H1 (cell line): ENCODE results near the gene ANKRD31. TPM values are rescaled to one million over a fixed set of nuclear protein-coding genes. Genes with fewer than 3 reads are reported as not detected.

Experiments
- CTCF ChIA-PET: fragments of 300-600 bp; sonication (Branson Sonifier 250); formaldehyde crosslinking; loops from one replicate; lab custom pipeline; 2021; ENCODE audit not compliant: partially characterized antibody; lab: Charles Lee
- POLR2A ChIA-PET: fragments of 300-600 bp; sonication (Branson Sonifier 250); formaldehyde crosslinking; loops from one replicate; lab custom pipeline; 2021; ENCODE audit warnings: inconsistent platforms; ENCODE audit not compliant: partially characterized antibody; lab: Charles Lee
- DNase-seq, 2 experiments: peaks; one replicate each; pipeline versions ENCODE4 v3.0.0 to v3.0.0-alpha.2; 2010 to 2022; ENCODE audit warnings: low spot score in 2 of 2, low read depth in 1 of 2, mixed read lengths in 1 of 2
- FAIRE-seq: peaks from 2 replicates; lab custom pipeline; 2011; peaks lifted over from hg19 to GRCh38; lab: Jason Lieb, UNC
- H2AFZ ChIP-seq: 2 replicates; pipeline ENCODE4 v1.8.1; 2012; ENCODE audit warnings: low read length, inconsistent platforms
- H2AK5ac ChIP-seq: 2 replicates; pipeline ENCODE4 v1.6.1; 2013; ENCODE audit warnings: low read depth, low read length
- H2BK120ac ChIP-seq: replicated peaks from 2 replicates; pipeline ENCODE3; 2013; ENCODE audit warnings: low read depth, low read length, inconsistent platforms
- H2BK12ac ChIP-seq: 2 replicates; pipeline ENCODE4 v1.6.1; 2013; ENCODE audit warnings: low read depth, low read length
- H2BK15ac ChIP-seq: 2 replicates; pipeline ENCODE4 v1.6.1; 2013; ENCODE audit warnings: low read length
- H2BK20ac ChIP-seq: 2 replicates; pipeline ENCODE4 v1.6.1; 2013; ENCODE audit warnings: low read length
- H2BK5ac ChIP-seq: 2 replicates; pipeline ENCODE4 v1.6.1; 2013; ENCODE audit warnings: low read depth, low read length
- H3K14ac ChIP-seq: 2 replicates; pipeline ENCODE4 v1.6.1; 2013; ENCODE audit warnings: inconsistent platforms; ENCODE audit not compliant: insufficient read length
- H3K18ac ChIP-seq: 2 replicates; pipeline ENCODE4 v1.6.1; 2013; ENCODE audit warnings: low read length; ENCODE audit errors: extremely low read depth
- H3K23ac ChIP-seq: 2 replicates; pipeline ENCODE4 v1.6.1; 2013; ENCODE audit warnings: inconsistent platforms; ENCODE audit not compliant: insufficient read length
- H3K23me2 ChIP-seq: 2 replicates; pipeline ENCODE4 v1.6.1; 2013; ENCODE audit warnings: low read depth, low read length
- H3K27ac ChIP-seq: 2 replicates; pipeline ENCODE4 v1.6.1; 2011; ENCODE audit warnings: low read depth, low read length, inconsistent platforms
- H3K27me3 ChIP-seq, 4 experiments: replicated peaks in 1 of 4; 1 replicate in 1 of 4; 2 replicates in 3 of 4; pipeline versions ENCODE4 v1.6.1 to v1.8.1; 2011 to 2013; ENCODE audit warnings: low read length in 3 of 4, mild to moderate bottlenecking in 3 of 4, inconsistent platforms in 2 of 4, mixed read lengths in 2 of 4, moderate library complexity in 1 of 4; ENCODE audit not compliant: control insufficient read depth in 3 of 4, insufficient read depth in 3 of 4; ENCODE audit errors: extremely low read depth in 1 of 4
- H3K36me3 ChIP-seq, 4 experiments: 2 replicates each; pipeline versions ENCODE4 v1.6.1 to v1.8.1; 2011 to 2013; ENCODE audit warnings: mild to moderate bottlenecking in 4 of 4, low read length in 3 of 4, moderate library complexity in 2 of 4, control low read depth in 1 of 4, inconsistent platforms in 1 of 4; ENCODE audit not compliant: insufficient read depth in 4 of 4, control insufficient read depth in 2 of 4
- H3K4ac ChIP-seq: replicated peaks from 2 replicates; pipeline ENCODE3; 2013; ENCODE audit warnings: low read length, low read depth, mixed read lengths, inconsistent platforms; ENCODE audit not compliant: insufficient read length
- H3K4me1 ChIP-seq, 4 experiments: replicated peaks in 1 of 4; 1 replicate in 1 of 4; 2 replicates in 3 of 4; pipeline versions ENCODE4 v1.6.1 to v1.8.1; 2011 to 2013; ENCODE audit warnings: low read length in 3 of 4, inconsistent platforms in 2 of 4, mixed read lengths in 1 of 4; ENCODE audit not compliant: insufficient read depth in 4 of 4, control insufficient read depth in 3 of 4
- H3K4me2 ChIP-seq, 2 experiments: 2 replicates each; pipeline versions ENCODE4 v1.6.1 to v1.8.1; 2011 to 2013; ENCODE audit warnings: low read depth in 2 of 2, low read length in 2 of 2, control low read depth in 1 of 2, inconsistent platforms in 1 of 2, mild to moderate bottlenecking in 1 of 2; ENCODE audit not compliant: insufficient read depth in 1 of 2
- H3K4me3 ChIP-seq, 4 experiments: fragments of 200-600, 300-600 bp in 1 of 4; sonication (generic), shearing (Covaris generic), sonication (Bioruptor Twin) in 1 of 4; 2 replicates each; pipeline versions ENCODE4 v1.5.1 to v1.8.1; 2011 to 2016; ENCODE audit warnings: low read length in 4 of 4, low read depth in 3 of 4, control low read depth in 2 of 4, inconsistent platforms in 2 of 4, mild to moderate bottlenecking in 2 of 4, mixed read lengths in 1 of 4, moderate library complexity in 1 of 4; ENCODE audit not compliant: insufficient read depth in 2 of 4; ENCODE audit errors: extremely low read depth in 1 of 4
- H3K56ac ChIP-seq: replicated peaks from 2 replicates; pipeline ENCODE3; 2013; ENCODE audit warnings: low read depth, mild to moderate bottlenecking, mixed read lengths, low read length, inconsistent platforms; ENCODE audit not compliant: insufficient read length
- H3K79me1 ChIP-seq: 2 replicates; pipeline ENCODE4 v1.6.1; 2013; ENCODE audit warnings: low read depth, low read length, control low read depth
- H3K79me2 ChIP-seq, 2 experiments: 2 replicates each; pipeline versions ENCODE4 v1.6.1 to v1.8.1; 2012 to 2013; ENCODE audit warnings: low read length in 2 of 2, mild to moderate bottlenecking in 2 of 2, inconsistent platforms in 1 of 2; ENCODE audit not compliant: insufficient read depth in 2 of 2, control insufficient read depth in 1 of 2
- H3K9ac ChIP-seq, 4 experiments: replicated peaks in 1 of 4; 1 replicate in 1 of 4; 2 replicates in 3 of 4; pipeline versions ENCODE4 v1.6.1 to v1.8.1; 2011 to 2013; ENCODE audit warnings: low read depth in 3 of 4, low read length in 3 of 4, control low read depth in 2 of 4, mild to moderate bottlenecking in 2 of 4, moderate library complexity in 2 of 4, inconsistent platforms in 1 of 4; ENCODE audit errors: extremely low read depth in 1 of 4
- H3K9me3 ChIP-seq, 2 experiments: 2 replicates each; pipeline versions ENCODE4 v1.6.1 to v1.8.1; 2012 to 2013; ENCODE audit warnings: mild to moderate bottlenecking in 2 of 2, moderate library complexity in 2 of 2, control low read depth in 1 of 2, inconsistent platforms in 1 of 2, low read depth in 1 of 2, low read length in 1 of 2, mixed read lengths in 1 of 2; ENCODE audit not compliant: insufficient read depth in 2 of 2
- H4K20me1 ChIP-seq, 2 experiments: replicated peaks in 1 of 2; 2 replicates each; pipeline versions ENCODE3 to v1.8.1; 2011 to 2013; ENCODE audit warnings: inconsistent platforms in 2 of 2, low read length in 2 of 2, mild to moderate bottlenecking in 1 of 2; ENCODE audit not compliant: insufficient read depth in 2 of 2, control insufficient read depth in 1 of 2
- H4K5ac ChIP-seq: 2 replicates; pipeline ENCODE4 v1.6.1; 2013; ENCODE audit warnings: low read length, low read depth, mixed read lengths, inconsistent platforms; ENCODE audit not compliant: insufficient read length
- H4K8ac ChIP-seq: 2 replicates; pipeline ENCODE4 v1.8.0; 2013; ENCODE audit warnings: mild to moderate bottlenecking, moderate library complexity, low read length, inconsistent platforms; ENCODE audit not compliant: insufficient read depth; ENCODE audit errors: extremely low read depth
- H4K91ac ChIP-seq: replicated peaks from 2 replicates; pipeline ENCODE3; 2013; ENCODE audit warnings: low read length, mixed read lengths, inconsistent platforms; ENCODE audit not compliant: insufficient read length
- BACH1 ChIP-seq: IDR thresholded peaks from 2 replicates; pipeline ENCODE4 v1.6.1; 2012; ENCODE audit warnings: low read length, improper control_type of control experiment
- POLR2AphosphoS5 ChIP-seq: IDR thresholded peaks from 2 replicates; pipeline ENCODE4 v1.6.1; 2011; ENCODE audit warnings: low read depth, low read length
- WGBS, 2 experiments: shearing (Covaris generic) in 1 of 2; methylation state at CpG; one replicate each; pipeline versions ENCODE4 v1.1.6 to v1.1.7; 2013 to 2015; ENCODE audit warnings: low lambda C conversion rate in 2 of 2, mixed read lengths in 2 of 2, inconsistent platforms in 1 of 2, low coverage in 1 of 2, missing lambda C conversion rate in 1 of 2; ENCODE audit not compliant: insufficient replicate concordance in 2 of 2, insufficient coverage in 1 of 2, insufficient read length in 1 of 2; ENCODE audit errors: extremely low coverage in 1 of 2, missing lambda C conversion rate in 1 of 2; 5-methylcytosine and 5-hydroxymethylcytosine counted together
- polyA plus RNA-seq, 7 experiments: library from polyadenylated mRNA; depleted of rRNA in 3 of 7; stranded (reverse) in 5 of 7; unstranded in 2 of 7; fragments of >200 nt in 5 of 7; fragments of 200-250 nt in 2 of 7; gene quantifications; 1 replicate in 5 of 7; 2 replicates in 1 of 7; 4 replicates in 1 of 7; pipeline versions ENCODE4 v1.2.1 to v1.2.3, GENCODE V29; 2011 to 2013; ENCODE audit warnings: missing spikeins in 2 of 7, mixed read lengths in 2 of 7
- total RNA-seq: library from RNA; stranded (reverse); fragmentation: NEBNext Ultra II Directional; extraction: Animal tissue kit (Norgen Biotek cat#: 25700); gene quantifications from 2 replicates; pipeline ENCODE4 v1.2.1, GENCODE V29; 2021

Gene ANKRD31
- total and polyA plus RNA-seq, 2 of the 8 experiments (the other 6 are each of a cell fraction or from before 2014, with no cell fraction given), result 0.05 to 0.06 TPM

DNA sequence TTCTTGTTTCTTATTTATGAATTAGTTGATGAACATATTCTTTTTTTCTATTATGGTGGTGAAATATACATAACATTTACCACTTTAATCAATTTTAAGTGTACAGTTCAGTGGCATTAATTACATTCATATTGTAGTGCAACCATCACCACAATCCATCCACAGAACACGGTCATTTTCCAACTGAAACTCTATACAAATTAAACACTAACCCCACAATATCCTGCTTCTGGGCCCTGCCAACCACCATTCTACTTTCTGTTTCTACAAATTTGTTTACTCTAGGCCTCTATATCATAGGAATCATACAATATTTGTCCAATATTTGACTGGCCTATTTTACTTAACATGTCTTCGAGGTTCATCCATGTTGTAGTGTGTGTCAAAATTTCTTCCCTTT lies 191.6 kb downstream of the ANKRD31 start:
- Histone ChIP-seq H3K27me3 (no peaks in the 10 kb centered on the region), H4K91ac (no peak overlapping the region), H2BK15ac (no peak overlapping the region), H3K56ac (no peak overlapping the region), H2BK12ac (no peak overlapping the region)
- no peak for FAIRE-seq
- CTCF ChIA-PET, result interaction anchor here (0.7 to 1.1 kb wide), 2 partner anchors 13 to 804 kb away, joined by 3 read pairs; no protein-coding TSS in a partner anchor
- TF ChIP-seq POLR2AphosphoS5, result 0 out of 2 replicates have a peak, but pooled peaks have one; percentile 3
- no peak for TF ChIP-seq BACH1
- TF ChIP-seq, all 59 proteins: peak for 1
- no peak overlapping the region for H2AFZ ChIP-seq
- DNase-seq, result no peak
- H3K79me2 ChIP-seq, result peaks cover 0 to 30% of the 10 kb centered on the region in 2 experiments; a peak in 2 of 4 replicates
- 93% methylated on average over 2 of the region's 2 CpGs; no CpG with 5 or more reads in 1 of the 2 experiments for WGBS, 2 experiments
- H4K20me1 ChIP-seq, result peaks cover 0 to 2% of the 10 kb centered on the region in 2 experiments
- no peak overlapping the region for H4K5ac ChIP-seq
- H2BK120ac ChIP-seq, result no peak overlapping the region
- no peak overlapping the region for H3K14ac ChIP-seq
- H2BK5ac ChIP-seq, result no peak overlapping the region
- H3K9me3 ChIP-seq, result no peaks in the 10 kb centered on the region
- H3K23me2 ChIP-seq, result no peaks in the 10 kb centered on the region
- H2BK20ac ChIP-seq, result no peak overlapping the region
- no peak overlapping the region for H3K4ac ChIP-seq
- no peak overlapping the region for H2AK5ac ChIP-seq
- no peak overlapping the region for H3K18ac ChIP-seq
- POLR2A ChIA-PET, result no interaction called here
- H3K79me1 ChIP-seq, result no peaks in the 10 kb centered on the region; the same call in 1 of the 2 replicates
- no peak overlapping the region for H3K23ac ChIP-seq
- no peak overlapping the region for H3K4me2 ChIP-seq
- no peak overlapping the region for H4K8ac ChIP-seq
- H3K36me3 ChIP-seq, result peaks cover 0 to 14% (median 0%) of the 10 kb centered on the region in 4 experiments; a peak in 3 of 8 replicates
- no peak overlapping the region for H3K9ac ChIP-seq
- no peak overlapping the region for H3K27ac ChIP-seq
- no peak overlapping the region for H3K4me3 ChIP-seq
- H3K4me1 ChIP-seq, result peaks cover 0 to 5% (median 2%) of the 10 kb centered on the region in 4 experiments; a peak in 5 of 7 replicates
